Astrocyte of the hippocampus (primary cell): ENCODE results near the gene G6PC2.
"Not testable (repeated sequence)": the region's sequence is repeated elsewhere in the genome, so short reads cannot be mapped to it uniquely, and the experiment has no call there.

Experiments
- DNase-seq: peaks from one replicate; pipeline ENCODE4 v3.0.0; 2011; ENCODE audit warnings: low read depth, low spot score

G6PC2 gene

GRCh38 chr2:168904358-168904757, 3.3 kb downstream of the G6PC2 start:
- DNase-seq = no peak

- no peak for DNase-seq
Observed at GRCh38 chr2:168907940-168908662, 7.0 kb downstream of the G6PC2 start.

GRCh38 chr2:168910330-168910729, 9.2 kb downstream of the G6PC2 start:
- no peak for DNase-seq

GRCh38 chr2:168912466-168912865, 11.4 kb downstream of the G6PC2 start:
- peak; percentile 29 for DNase-seq

- DNase-seq = peak; percentile 71
Observed at GRCh38 chr2:168912901-168913369, 11.8 kb downstream of the G6PC2 start.

- no peak for DNase-seq
Observed at GRCh38 chr2:168913495-168913894, 12.4 kb downstream of the G6PC2 start.

- DNase-seq = no peak
Observed at GRCh38 chr2:168915441-168916330, 14.6 kb downstream of the G6PC2 start.

- no peak for DNase-seq
Observed at GRCh38 chr2:168916331-168916675, 15.2 kb downstream of the G6PC2 start.

GRCh38 chr2:168920504-168921157, 19.5 kb downstream of the G6PC2 start:
- peak; percentile 49 for DNase-seq

- no peak for DNase-seq
Observed at GRCh38 chr2:168926621-168927386, 25.7 kb downstream of the G6PC2 start.

- DNase-seq = no peak
Observed at GRCh38 chr2:168928113-168928831, 27.2 kb downstream of the G6PC2 start.

- no peak for DNase-seq
Observed at GRCh38 chr2:168929031-168929430, 27.9 kb downstream of the G6PC2 start.

GRCh38 chr2:168930242-168930641, 29.2 kb downstream of the G6PC2 start:
- no peak for DNase-seq

- not testable (repeated sequence) for DNase-seq
Observed at GRCh38 chr2:168932174-168932573, 31.1 kb downstream of the G6PC2 start.

GRCh38 chr2:168934826-168935225, 33.7 kb downstream of the G6PC2 start:
- no peak for DNase-seq

GRCh38 chr2:168935810-168936581, 34.9 kb downstream of the G6PC2 start:
- DNase-seq = peak; percentile 12

- DNase-seq = no peak
Observed at GRCh38 chr2:168939061-168939460, 38.0 kb downstream of the G6PC2 start.

- no peak for DNase-seq
Observed at GRCh38 chr2:168939918-168940317, 38.8 kb downstream of the G6PC2 start.

- DNase-seq = no peak
Observed at GRCh38 chr2:168941297-168941696, 40.2 kb downstream of the G6PC2 start.

GRCh38 chr2:168944065-168944464, 43.0 kb downstream of the G6PC2 start:
- no peak for DNase-seq
